WERI-Rb-1 (cell line): Measurements from ENCODE around the gene TLK1.

Experiments
- DNase-seq: peaks from one replicate; pipeline ENCODE4 v3.0.0-alpha.2; 2020
- H3K27ac ChIP-seq: fragments of 250-450 bp; sonication (Bioruptor Pico); 2 replicates; pipeline ENCODE4 v1.5.1; 2020; ENCODE audit warnings: mild to moderate bottlenecking, moderate library complexity
- H3K27me3 ChIP-seq: fragments of 250-450 bp; sonication (Bioruptor Pico); 2 replicates; pipeline ENCODE4 v1.5.1; 2021; ENCODE audit warnings: mild to moderate bottlenecking, low read depth, moderate library complexity; ENCODE audit not compliant: insufficient read depth, severe bottlenecking
- H3K36me3 ChIP-seq: fragments of 250-450 bp; sonication (Bioruptor Pico); 2 replicates; pipeline ENCODE4 v1.5.1; 2020; ENCODE audit warnings: mild to moderate bottlenecking, moderate library complexity
- H3K4me3 ChIP-seq: 2 replicates; pipeline ENCODE4 v1.5.1; 2011; ENCODE audit warnings: low read depth, mild to moderate bottlenecking, control low read depth, low read length
- H3K9me3 ChIP-seq: fragments of 250-450 bp; sonication (Bioruptor Pico); 2 replicates; pipeline ENCODE4 v1.5.1; 2021; ENCODE audit warnings: mild to moderate bottlenecking, moderate library complexity; ENCODE audit not compliant: severe bottlenecking
- TF ChIP-seq, protein P1 (sequence below): IDR thresholded peaks from 2 replicates; pipeline ENCODE4 v1.5.1; 2011; ENCODE audit warnings: low read depth, mild to moderate bottlenecking, control low read depth, inconsistent platforms, low read length

The TLK1 gene

DNA sequence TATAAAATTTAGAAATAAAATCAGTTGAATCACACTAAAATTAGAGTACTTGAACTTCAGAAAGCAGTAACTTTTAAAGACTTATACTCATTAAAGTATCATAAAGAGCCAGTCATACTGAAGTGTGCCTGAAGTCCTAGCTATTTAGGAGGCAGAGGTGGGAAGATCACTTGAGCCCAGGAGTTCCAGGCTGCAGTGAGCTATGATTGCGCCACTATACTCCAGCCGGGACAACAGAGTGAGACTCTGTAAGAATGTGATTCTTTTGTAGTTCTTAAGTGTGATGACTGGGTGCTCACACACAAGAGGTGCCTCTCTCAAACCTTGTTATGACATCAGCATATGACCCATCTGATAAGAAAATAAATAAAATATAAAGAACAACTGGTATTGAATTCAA is 14.6 kb downstream of the TLK1 start:
- Histone ChIP-seq H3K9me3 (no peaks in the 10 kb centered on the region), H3K27me3 (no peaks in the 10 kb centered on the region), H3K27ac (no peak overlapping the region), H3K4me3 (no peak overlapping the region), H3K36me3 (no peaks in the 10 kb centered on the region)
- TF ChIP-seq, protein P1, sequence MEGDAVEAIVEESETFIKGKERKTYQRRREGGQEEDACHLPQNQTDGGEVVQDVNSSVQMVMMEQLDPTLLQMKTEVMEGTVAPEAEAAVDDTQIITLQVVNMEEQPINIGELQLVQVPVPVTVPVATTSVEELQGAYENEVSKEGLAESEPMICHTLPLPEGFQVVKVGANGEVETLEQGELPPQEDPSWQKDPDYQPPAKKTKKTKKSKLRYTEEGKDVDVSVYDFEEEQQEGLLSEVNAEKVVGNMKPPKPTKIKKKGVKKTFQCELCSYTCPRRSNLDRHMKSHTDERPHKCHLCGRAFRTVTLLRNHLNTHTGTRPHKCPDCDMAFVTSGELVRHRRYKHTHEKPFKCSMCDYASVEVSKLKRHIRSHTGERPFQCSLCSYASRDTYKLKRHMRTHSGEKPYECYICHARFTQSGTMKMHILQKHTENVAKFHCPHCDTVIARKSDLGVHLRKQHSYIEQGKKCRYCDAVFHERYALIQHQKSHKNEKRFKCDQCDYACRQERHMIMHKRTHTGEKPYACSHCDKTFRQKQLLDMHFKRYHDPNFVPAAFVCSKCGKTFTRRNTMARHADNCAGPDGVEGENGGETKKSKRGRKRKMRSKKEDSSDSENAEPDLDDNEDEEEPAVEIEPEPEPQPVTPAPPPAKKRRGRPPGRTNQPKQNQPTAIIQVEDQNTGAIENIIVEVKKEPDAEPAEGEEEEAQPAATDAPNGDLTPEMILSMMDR: no peak
- DNase-seq: no peak

DNA sequence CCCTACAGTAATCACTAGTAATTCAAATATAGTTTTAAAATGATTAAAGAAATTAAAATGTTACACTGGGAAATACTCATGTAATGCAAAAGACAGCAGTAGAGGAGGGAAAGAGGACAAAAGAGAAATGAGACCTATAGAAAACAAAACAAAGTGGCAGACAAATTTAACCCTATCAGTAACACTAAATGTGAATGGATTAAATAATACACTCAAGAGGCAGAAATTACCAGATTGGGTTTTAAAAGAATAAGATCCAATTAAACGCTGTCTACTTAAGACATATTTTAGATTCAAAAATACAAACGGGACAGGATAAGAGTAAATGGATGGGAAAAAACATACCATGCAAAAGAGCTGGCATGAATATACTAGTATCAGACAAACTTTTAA is 17.0 kb downstream of the TLK1 start:
- Histone ChIP-seq H3K27me3 (no peaks in the 10 kb centered on the region), H3K27ac (no peak overlapping the region), H3K9me3 (no peaks in the 10 kb centered on the region), H3K36me3 (no peaks in the 10 kb centered on the region), H3K4me3 (no peak overlapping the region)
- DNase-seq: no peak
- TF ChIP-seq, protein P1: no peak

DNA sequence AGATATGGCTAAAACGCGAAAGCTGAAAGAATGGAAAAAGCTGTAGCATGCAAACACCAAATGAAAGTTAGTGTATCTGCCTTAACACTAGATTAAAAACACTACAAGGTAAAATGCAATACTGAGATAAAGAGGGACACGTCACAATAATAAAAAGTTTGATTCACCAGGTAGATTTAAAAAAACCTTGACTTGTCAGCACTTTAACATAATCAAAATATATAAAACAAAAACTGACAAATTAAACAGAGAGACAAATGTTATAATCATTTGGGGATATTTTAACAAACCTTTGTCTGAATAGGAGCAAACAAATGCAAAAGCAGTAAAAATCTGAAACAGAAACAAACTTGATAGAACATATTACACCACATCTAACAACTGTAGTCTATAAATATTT is 18.3 kb downstream of the TLK1 start:
- H3K4me3 ChIP-seq: no peak overlapping the region
- no peaks in the 10 kb centered on the region for H3K36me3 ChIP-seq
- TF ChIP-seq, protein P1: no peak
- DNase-seq: no peak
- no peak overlapping the region for H3K27ac ChIP-seq
- no peaks in the 10 kb centered on the region for H3K9me3 ChIP-seq
- no peaks in the 10 kb centered on the region for H3K27me3 ChIP-seq

DNA sequence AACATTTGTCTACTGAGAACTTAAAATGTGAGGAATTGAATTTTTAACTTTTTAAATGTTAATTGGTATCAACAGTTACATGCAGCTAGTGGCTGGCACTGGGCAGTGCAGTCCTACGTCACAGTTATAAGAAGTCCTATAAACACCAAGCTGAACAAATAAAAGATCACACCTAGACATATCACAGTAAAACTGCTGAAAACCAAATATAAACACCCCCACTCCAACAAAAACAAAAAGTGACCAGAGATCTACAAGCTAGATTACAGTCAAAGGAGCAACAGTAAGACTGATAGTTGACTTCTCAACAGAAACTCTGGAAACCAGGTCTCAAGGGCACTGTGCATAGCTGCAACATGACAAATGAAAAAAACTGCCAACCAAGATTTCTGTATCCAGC is 19.4 kb downstream of the TLK1 start:
- no peaks in the 10 kb centered on the region for H3K27me3 ChIP-seq
- no peak overlapping the region for H3K4me3 ChIP-seq
- no peak for DNase-seq
- H3K9me3 ChIP-seq: no peaks in the 10 kb centered on the region
- no peak overlapping the region for H3K27ac ChIP-seq
- TF ChIP-seq, protein P1: no peak
- no peaks in the 10 kb centered on the region for H3K36me3 ChIP-seq

DNA sequence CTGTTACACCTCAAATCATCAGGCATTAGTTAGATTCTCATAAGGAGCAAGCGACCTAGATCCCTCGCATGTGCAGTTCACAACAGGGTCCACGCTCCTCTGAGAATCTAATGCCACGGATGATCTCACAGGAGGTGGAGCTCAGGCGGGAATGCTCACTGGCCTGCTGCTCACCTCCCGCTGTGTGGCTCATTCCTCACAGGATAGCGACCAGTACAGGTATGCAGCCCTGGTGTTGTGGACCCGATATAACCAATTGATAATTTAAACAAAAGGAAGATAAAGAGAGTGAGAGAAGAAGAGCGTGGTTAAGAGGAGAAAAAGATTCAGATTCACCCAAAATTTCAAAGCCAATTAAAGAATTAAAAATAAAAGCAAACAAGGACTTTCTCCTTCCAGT is 20.8 kb downstream of the TLK1 start:
- TF ChIP-seq, protein P1: no peak
- Histone ChIP-seq H3K4me3 (no peak overlapping the region), H3K9me3 (no peaks in the 10 kb centered on the region), H3K27ac (no peak overlapping the region), H3K36me3 (no peaks in the 10 kb centered on the region), H3K27me3 (no peaks in the 10 kb centered on the region)
- DNase-seq: no peak

DNA sequence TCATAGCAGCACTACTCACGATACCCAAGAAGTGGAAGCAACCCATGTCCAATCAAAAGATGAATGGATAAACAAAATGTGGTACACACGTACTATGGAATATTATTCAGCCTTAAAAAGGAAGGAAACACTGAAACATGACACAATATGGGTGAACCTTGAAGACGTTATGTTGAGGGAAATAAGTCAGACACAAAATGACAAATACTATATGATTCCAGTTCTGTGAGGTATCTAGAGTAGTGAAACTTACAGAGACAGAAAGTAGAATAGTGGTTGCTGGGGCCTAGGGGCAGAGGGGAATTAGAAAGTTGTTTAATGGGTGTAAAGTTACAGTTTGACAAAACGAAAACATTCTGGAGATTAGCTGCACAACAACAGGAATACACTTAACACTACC is 24.7 kb downstream of the TLK1 start:
- DNase-seq: no peak
- Histone ChIP-seq H3K9me3 (no peaks in the 10 kb centered on the region), H3K36me3 (peaks cover 2% of the 10 kb centered on the region; the same call in 1 of the 2 replicates), H3K27ac (no peak overlapping the region), H3K4me3 (no peak overlapping the region), H3K27me3 (no peaks in the 10 kb centered on the region)
- TF ChIP-seq, protein P1: no peak
